Endodermal cell (in vitro differentiated cells): Measurements from ENCODE around the gene SPNS2. TPM values are rescaled to one million over a fixed set of nuclear protein-coding genes. Genes with fewer than 3 reads are reported as not detected.
A peak's percentile ranks its signal among the peaks of the same experiment; 100 is the strongest.

Experiments used
- DNase-seq: peaks from one replicate; pipeline ENCODE4 v3.0.0-alpha.2; 2017
- H3K27ac ChIP-seq: 2 replicates; pipeline ENCODE4 v1.5.1; 2013; ENCODE audit warnings: mild to moderate bottlenecking, low read depth, low read length, moderate library complexity
- H3K27me3 ChIP-seq: 2 replicates; pipeline ENCODE4 v1.6.1; 2013; ENCODE audit warnings: mild to moderate bottlenecking, low read length, moderate library complexity; ENCODE audit not compliant: insufficient read depth, control insufficient read depth, poor library complexity, severe bottlenecking
- H3K36me3 ChIP-seq: 2 replicates; pipeline ENCODE4 v1.7.0; 2013; ENCODE audit warnings: mild to moderate bottlenecking, low read length, moderate library complexity; ENCODE audit not compliant: control insufficient read depth, insufficient read depth
- H3K4me1 ChIP-seq: one replicate; pipeline ENCODE4 v1.7.0; 2013; ENCODE audit warnings: low read length; ENCODE audit not compliant: control insufficient read depth, insufficient read depth
- H3K4me3 ChIP-seq: 2 replicates; pipeline ENCODE4 v1.5.1; 2013; ENCODE audit warnings: mild to moderate bottlenecking, low read length, moderate library complexity
- H3K9ac ChIP-seq: 2 replicates; pipeline ENCODE4 v1.6.1; 2013; ENCODE audit warnings: mild to moderate bottlenecking, low read length, moderate library complexity; ENCODE audit not compliant: poor library complexity, severe bottlenecking; ENCODE audit errors: extremely low read depth
- H3K9me3 ChIP-seq: 2 replicates; pipeline ENCODE4 v1.6.1; 2013; ENCODE audit warnings: mild to moderate bottlenecking, low read length, moderate library complexity; ENCODE audit not compliant: control insufficient read depth
- H3K27ac Mint-ChIP-seq: 2 replicates; pipeline ENCODE4 v1.8.0; 2020; ENCODE audit warnings: mixed read lengths
- H3K27me3 Mint-ChIP-seq: 2 replicates; pipeline ENCODE4 v1.8.0; 2021; ENCODE audit warnings: mild to moderate bottlenecking, mixed read lengths; ENCODE audit not compliant: insufficient read depth
- H3K36me3 Mint-ChIP-seq: 2 replicates; pipeline ENCODE4 v1.8.0; 2020; ENCODE audit warnings: low read depth, mixed read lengths
- H3K4me1 Mint-ChIP-seq: 2 replicates; pipeline ENCODE4 v1.8.0; 2020; ENCODE audit warnings: mixed read lengths
- H3K4me3 Mint-ChIP-seq: 2 replicates; pipeline ENCODE4 v1.8.0; 2020; ENCODE audit warnings: mild to moderate bottlenecking, moderate library complexity, mixed read lengths
- H3K9me3 Mint-ChIP-seq: 2 replicates; pipeline ENCODE4 v1.8.0; 2020; ENCODE audit warnings: mild to moderate bottlenecking, mixed read lengths
- WGBS, 2 experiments: methylation state at CpG; one replicate each; pipeline versions ENCODE4 v1.1.5 to v1.1.7; 2013; ENCODE audit warnings: missing lambda C conversion rate in 2 of 2, mixed read lengths in 1 of 2; ENCODE audit not compliant: insufficient coverage in 1 of 2, insufficient read length in 1 of 2; 5-methylcytosine and 5-hydroxymethylcytosine counted together
- total RNA-seq, 2 donors: library from RNA; stranded (reverse); fragmentation: NEBNext Ultra II Directional in 1 of 2; extraction: Animal tissue kit (Norgen Biotek cat#: 25700) in 1 of 2; gene quantifications; 2 replicates in 1 of 2; 3 replicates in 1 of 2; pipeline ENCODE4 v1.2.1, GENCODE V29; 2021
- TF ChIP-seq, protein P1 (sequence below): fragments of 200-600 bp; sonication (generic); conservative IDR thresholded peaks from 2 replicates; pipeline ENCODE4 v1.5.0; 2021; ENCODE audit warnings: antibody characterized with exemption, mild to moderate bottlenecking

The SPNS2 gene
- total RNA-seq, 2 donors from 2014 or later, result 0.09 TPM; not detected in 1

GRCh38 chr17:4539025-4539424 is 40.3 kb downstream of the SPNS2 start:
- H3K36me3 Mint-ChIP-seq, result peaks cover 28% of the 10 kb centered on the region
- WGBS, 2 experiments, result 93 to 94% methylated on average over 7 to 8 of the region's 8 CpGs
- Histone ChIP-seq H3K9ac (no peak overlapping the region), H3K4me3 (no peak overlapping the region), H3K9me3 (no peaks in the 10 kb centered on the region), H3K36me3 (peaks cover 23% of the 10 kb centered on the region), H3K4me1 (no peaks in the 10 kb centered on the region), H3K27ac (no peak overlapping the region), H3K27me3 (no peaks in the 10 kb centered on the region)
- no peak overlapping the region for H3K27ac Mint-ChIP-seq
- peaks cover 6% of the 10 kb centered on the region for H3K27me3 Mint-ChIP-seq
- H3K4me3 Mint-ChIP-seq, result no peak overlapping the region
- no peak for DNase-seq
- no peaks in the 10 kb centered on the region for H3K9me3 Mint-ChIP-seq
- TF ChIP-seq, protein P1, sequence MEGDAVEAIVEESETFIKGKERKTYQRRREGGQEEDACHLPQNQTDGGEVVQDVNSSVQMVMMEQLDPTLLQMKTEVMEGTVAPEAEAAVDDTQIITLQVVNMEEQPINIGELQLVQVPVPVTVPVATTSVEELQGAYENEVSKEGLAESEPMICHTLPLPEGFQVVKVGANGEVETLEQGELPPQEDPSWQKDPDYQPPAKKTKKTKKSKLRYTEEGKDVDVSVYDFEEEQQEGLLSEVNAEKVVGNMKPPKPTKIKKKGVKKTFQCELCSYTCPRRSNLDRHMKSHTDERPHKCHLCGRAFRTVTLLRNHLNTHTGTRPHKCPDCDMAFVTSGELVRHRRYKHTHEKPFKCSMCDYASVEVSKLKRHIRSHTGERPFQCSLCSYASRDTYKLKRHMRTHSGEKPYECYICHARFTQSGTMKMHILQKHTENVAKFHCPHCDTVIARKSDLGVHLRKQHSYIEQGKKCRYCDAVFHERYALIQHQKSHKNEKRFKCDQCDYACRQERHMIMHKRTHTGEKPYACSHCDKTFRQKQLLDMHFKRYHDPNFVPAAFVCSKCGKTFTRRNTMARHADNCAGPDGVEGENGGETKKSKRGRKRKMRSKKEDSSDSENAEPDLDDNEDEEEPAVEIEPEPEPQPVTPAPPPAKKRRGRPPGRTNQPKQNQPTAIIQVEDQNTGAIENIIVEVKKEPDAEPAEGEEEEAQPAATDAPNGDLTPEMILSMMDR, result no peak
- H3K4me1 Mint-ChIP-seq, result peaks cover 5% of the 10 kb centered on the region

- no peaks in the 10 kb centered on the region for H3K4me1 ChIP-seq
- 96% methylated on average over 19 to 26 of the region's 26 CpGs for WGBS, 2 experiments
- no peak overlapping the region for H3K4me3 Mint-ChIP-seq
- H3K27ac ChIP-seq, result no peak overlapping the region
- H3K9me3 Mint-ChIP-seq, result no peaks in the 10 kb centered on the region
- no peak overlapping the region for H3K9ac ChIP-seq
- no peaks in the 10 kb centered on the region for H3K9me3 ChIP-seq
- peaks cover 23% of the 10 kb centered on the region for H3K36me3 ChIP-seq
- no peak for DNase-seq
- peaks cover 30% of the 10 kb centered on the region for H3K36me3 Mint-ChIP-seq
- H3K27me3 Mint-ChIP-seq, result peaks cover 3% of the 10 kb centered on the region
- peaks cover 5% of the 10 kb centered on the region for H3K4me1 Mint-ChIP-seq
- TF ChIP-seq, protein P1, result no peak
- H3K27ac Mint-ChIP-seq, result no peak overlapping the region
- no peaks in the 10 kb centered on the region for H3K27me3 ChIP-seq
- no peak overlapping the region for H3K4me3 ChIP-seq
Measured at GRCh38 chr17:4539576-4540223, 41.0 kb downstream of the SPNS2 start.

DNA sequence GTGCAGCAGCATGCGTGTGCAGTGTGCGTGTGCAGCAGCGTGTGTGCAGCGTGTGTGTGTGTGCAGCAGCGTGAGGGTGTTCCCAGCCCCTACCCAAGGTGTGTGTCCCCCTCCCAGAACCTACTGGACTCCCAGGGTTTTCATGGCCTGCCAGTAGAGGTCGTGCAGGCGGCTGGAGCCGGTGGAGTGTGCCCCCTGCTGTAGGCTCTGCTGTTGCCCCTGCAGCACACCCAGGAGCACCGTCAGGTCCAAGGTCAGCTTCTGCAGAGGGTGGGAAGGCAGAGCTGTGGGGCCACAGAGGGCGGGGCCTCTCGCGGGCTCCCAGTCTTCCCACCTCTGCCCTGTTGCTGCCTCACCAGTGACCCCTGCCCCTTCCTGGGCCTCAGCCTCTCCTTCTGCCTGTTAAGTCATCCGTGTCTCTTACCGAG is 41.6 kb downstream of the SPNS2 start:
- no peaks in the 10 kb centered on the region for H3K4me1 ChIP-seq
- no peaks in the 10 kb centered on the region for H3K9me3 Mint-ChIP-seq
- no peak overlapping the region for H3K4me3 Mint-ChIP-seq
- no peak overlapping the region for H3K27ac Mint-ChIP-seq
- TF ChIP-seq, protein P1, result peak; percentile 65
- no peaks in the 10 kb centered on the region for H3K27me3 ChIP-seq
- H3K36me3 ChIP-seq, result peaks cover 23% of the 10 kb centered on the region
- 89 to 91% methylated on average over 11 to 14 of the region's 14 CpGs for WGBS, 2 experiments
- H3K36me3 Mint-ChIP-seq, result peaks cover 32% of the 10 kb centered on the region
- H3K4me1 Mint-ChIP-seq, result peaks cover 5% of the 10 kb centered on the region
- no peak overlapping the region for H3K4me3 ChIP-seq
- peak; percentile 84 for DNase-seq
- no peaks in the 10 kb centered on the region for H3K9me3 ChIP-seq
- peaks cover 3% of the 10 kb centered on the region for H3K27me3 Mint-ChIP-seq
- H3K27ac ChIP-seq, result no peak overlapping the region
- H3K9ac ChIP-seq, result no peak overlapping the region
